Keratinocyte (primary cell): ENCODE measurements around the gene UROC1. TPM values are rescaled to one million over a fixed set of nuclear protein-coding genes. Genes with fewer than 3 reads are reported as not detected.

Source experiments
- DNase-seq: peaks from one replicate; pipeline ENCODE4 v3.0.0-alpha.2; 2011; ENCODE audit warnings: low read depth, missing footprints, low spot score
- FAIRE-seq: peaks from 2 replicates; lab custom pipeline; 2011; peaks lifted over from hg19 to GRCh38; lab: Jason Lieb, UNC
- H2AFZ ChIP-seq: 2 replicates; pipeline ENCODE4 v1.6.0; 2012; ENCODE audit warnings: low read length, control low read depth, inconsistent platforms; ENCODE audit not compliant: control insufficient read depth
- H3K27ac ChIP-seq: 2 replicates; pipeline ENCODE4 v1.5.1; 2011; ENCODE audit warnings: low read length; ENCODE audit not compliant: control insufficient read depth, insufficient read depth
- H3K27me3 ChIP-seq: 3 replicates; pipeline ENCODE4 v1.6.0; 2011; ENCODE audit warnings: low read length; ENCODE audit not compliant: control insufficient read depth, insufficient read depth; ENCODE audit errors: extremely low read depth
- H3K36me3 ChIP-seq, 2 experiments: 2 replicates in 1 of 2; 3 replicates in 1 of 2; pipeline ENCODE4 v1.5.1; 2011; ENCODE audit warnings: low read length in 2 of 2, mild to moderate bottlenecking in 1 of 2; ENCODE audit not compliant: control insufficient read depth in 2 of 2, insufficient read depth in 2 of 2; ENCODE audit errors: extremely low read depth in 1 of 2
- H3K4me1 ChIP-seq: 3 replicates; pipeline ENCODE4 v1.5.1; 2011; ENCODE audit warnings: low read length; ENCODE audit not compliant: control insufficient read depth, insufficient read depth; ENCODE audit errors: extremely low read depth
- H3K4me2 ChIP-seq: 3 replicates; pipeline ENCODE4 v1.6.0; 2011; ENCODE audit warnings: low read depth, low read length; ENCODE audit not compliant: control insufficient read depth, insufficient read depth; ENCODE audit errors: extremely low read depth
- H3K4me3 ChIP-seq, 3 experiments: fragments of 200-600 bp in 1 of 3; sonication (generic) in 1 of 3; 2 replicates in 2 of 3; 3 replicates in 1 of 3; pipeline ENCODE4 v1.5.1; 2011 to 2016; ENCODE audit warnings: low read length in 3 of 3, mild to moderate bottlenecking in 3 of 3, control low read depth in 2 of 3, inconsistent platforms in 1 of 3, low read depth in 1 of 3, mixed read lengths in 1 of 3, mixed run types in 1 of 3, moderate library complexity in 1 of 3; ENCODE audit not compliant: control insufficient read depth in 2 of 3, insufficient read depth in 2 of 3; ENCODE audit errors: extremely low read depth in 1 of 3
- H3K79me2 ChIP-seq: 2 replicates; pipeline ENCODE4 v1.6.0; 2012; ENCODE audit warnings: low read length; ENCODE audit not compliant: control insufficient read depth, insufficient read depth
- H3K9ac ChIP-seq: 3 replicates; pipeline ENCODE4 v1.6.0; 2011; ENCODE audit warnings: low read length; ENCODE audit not compliant: control insufficient read depth, insufficient read depth; ENCODE audit errors: extremely low read depth
- H3K9me1 ChIP-seq: 3 replicates; pipeline ENCODE4 v1.6.0; 2011; ENCODE audit warnings: low read length; ENCODE audit not compliant: control insufficient read depth, insufficient read depth; ENCODE audit errors: extremely low read depth
- H3K9me3 ChIP-seq: 2 replicates; pipeline ENCODE4 v1.5.1; 2012; ENCODE audit warnings: low read depth, low read length; ENCODE audit not compliant: control insufficient read depth
- H4K20me1 ChIP-seq: 3 replicates; pipeline ENCODE4 v1.6.0; 2011; ENCODE audit warnings: low read length; ENCODE audit not compliant: control insufficient read depth, insufficient read depth; ENCODE audit errors: extremely low read depth
- EZH2 ChIP-seq: IDR thresholded peaks from one replicate; pipeline ENCODE4 v1.6.1; 2012; ENCODE audit warnings: inconsistent platforms, mild to moderate bottlenecking, low read length, moderate library complexity
- dilution Hi-C: fragments of 300-500 bp; cut with MboI; formaldehyde crosslinking; loops from one replicate; pipeline ENCODE4 v1.7.0; 2020; ENCODE audit warnings: low sequenced_read_pairs; ENCODE audit not compliant: extremely low pct_ligation_motif_present
- polyA plus RNA-seq, 5 experiments: library from polyadenylated mRNA; depleted of rRNA in 3 of 5; stranded (reverse) in 3 of 5; stranded (forward) in 1 of 5; unstranded in 1 of 5; fragments of >200 nt; gene quantifications; 1 replicate in 1 of 5; 2 replicates in 3 of 5; 3 replicates in 1 of 5; pipeline versions ENCODE4 v1.2.1 to v1.2.3, GENCODE V29; 2011 to 2012; ENCODE audit warnings: missing spikeins in 2 of 5, low read depth in 1 of 5, low replicate concordance in 1 of 5
- TF ChIP-seq, protein P1 (sequence below), 3 experiments: IDR thresholded peaks in 1 of 3; conservative IDR thresholded peaks in 1 of 3; optimal IDR thresholded peaks in 1 of 3; 2 replicates in 2 of 3; 3 replicates in 1 of 3; pipeline versions ENCODE3 to v1.5.1; 2011; ENCODE audit warnings: low read length in 3 of 3, mild to moderate bottlenecking in 3 of 3, moderate library complexity in 2 of 3, control low read depth in 1 of 3, inconsistent platforms in 1 of 3; ENCODE audit not compliant: insufficient read depth in 2 of 3; ENCODE audit errors: extremely low read depth in 1 of 3

Gene UROC1
- polyA plus RNA-seq, 1 donor (not counting 4 experiments of a cell fraction or from before 2014, with no cell fraction given): not detected

- Histone ChIP-seq H3K9me1 (peaks cover 9% of the 10 kb centered on the region), H3K4me1 (peaks cover 15% of the 10 kb centered on the region), H2AFZ (no peak overlapping the region), H3K27ac (no peak overlapping the region), H3K4me3 (no peak overlapping the region), H4K20me1 (peaks cover 12% of the 10 kb centered on the region), H3K27me3 (no peaks in the 10 kb centered on the region), H3K9ac (no peak overlapping the region), H3K79me2 (peaks cover 42% of the 10 kb centered on the region), H3K4me2 (no peak overlapping the region), H3K36me3 (peaks cover 39 to 41% of the 10 kb centered on the region in 2 experiments), H3K9me3 (no peaks in the 10 kb centered on the region)
- TF ChIP-seq, protein P1, sequence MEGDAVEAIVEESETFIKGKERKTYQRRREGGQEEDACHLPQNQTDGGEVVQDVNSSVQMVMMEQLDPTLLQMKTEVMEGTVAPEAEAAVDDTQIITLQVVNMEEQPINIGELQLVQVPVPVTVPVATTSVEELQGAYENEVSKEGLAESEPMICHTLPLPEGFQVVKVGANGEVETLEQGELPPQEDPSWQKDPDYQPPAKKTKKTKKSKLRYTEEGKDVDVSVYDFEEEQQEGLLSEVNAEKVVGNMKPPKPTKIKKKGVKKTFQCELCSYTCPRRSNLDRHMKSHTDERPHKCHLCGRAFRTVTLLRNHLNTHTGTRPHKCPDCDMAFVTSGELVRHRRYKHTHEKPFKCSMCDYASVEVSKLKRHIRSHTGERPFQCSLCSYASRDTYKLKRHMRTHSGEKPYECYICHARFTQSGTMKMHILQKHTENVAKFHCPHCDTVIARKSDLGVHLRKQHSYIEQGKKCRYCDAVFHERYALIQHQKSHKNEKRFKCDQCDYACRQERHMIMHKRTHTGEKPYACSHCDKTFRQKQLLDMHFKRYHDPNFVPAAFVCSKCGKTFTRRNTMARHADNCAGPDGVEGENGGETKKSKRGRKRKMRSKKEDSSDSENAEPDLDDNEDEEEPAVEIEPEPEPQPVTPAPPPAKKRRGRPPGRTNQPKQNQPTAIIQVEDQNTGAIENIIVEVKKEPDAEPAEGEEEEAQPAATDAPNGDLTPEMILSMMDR (optimal IDR thresholded peaks at IDR 0.05 in 1 of 3, IDR thresholded peaks at IDR 0.05 in 1 of 3, conservative IDR thresholded peaks at IDR 0.05 in 1 of 3; ENCODE audit: extremely low read depth in 1 of 3, insufficient read depth in 2 of 3, low read length in 3 of 3): no peak
- no peak for TF ChIP-seq EZH2
- dilution Hi-C loops: no loop called here
- FAIRE-seq (no peak), DNase-seq (no peak)
These were observed 49.3 kb downstream of the UROC1 start for GRCh38 chr3:126468028-126468891.

- H3K9ac ChIP-seq: no peak overlapping the region
- H3K36me3 ChIP-seq: peaks cover 39 to 40% of the 10 kb centered on the region in 2 experiments
- peaks cover 9% of the 10 kb centered on the region for H3K4me1 ChIP-seq
- H3K9me3 ChIP-seq: no peaks in the 10 kb centered on the region
- peaks cover 7% of the 10 kb centered on the region for H4K20me1 ChIP-seq
- TF ChIP-seq, protein P1 (optimal IDR thresholded peaks at IDR 0.05 in 1 of 3, IDR thresholded peaks at IDR 0.05 in 1 of 3, conservative IDR thresholded peaks at IDR 0.05 in 1 of 3; ENCODE audit: extremely low read depth in 1 of 3, insufficient read depth in 2 of 3, low read length in 3 of 3): no peak
- no peak for TF ChIP-seq EZH2
- no peak overlapping the region for H3K4me3 ChIP-seq
- H3K4me2 ChIP-seq: no peak overlapping the region
- H2AFZ ChIP-seq: no peak overlapping the region
- DNase-seq (no peak), FAIRE-seq (no peak)
- peaks cover 38% of the 10 kb centered on the region for H3K79me2 ChIP-seq
- H3K27me3 ChIP-seq: no peaks in the 10 kb centered on the region
- dilution Hi-C loops: no loop called here
- peaks cover 3% of the 10 kb centered on the region for H3K9me1 ChIP-seq
- H3K27ac ChIP-seq: no peak overlapping the region
These were observed 50.0 kb downstream of the UROC1 start for GRCh38 chr3:126467611-126467955.
